Neural progenitor cell (in vitro differentiated cells): ENCODE measurements around the gene CSNK2A3. TPM values are rescaled to one million over a fixed set of nuclear protein-coding genes. Genes with fewer than 3 reads are reported as not detected.

ENCODE experiments used
- DNase-seq: peaks from one replicate; pipeline ENCODE4 v3.0.0-alpha.2; 2016; ENCODE audit warnings: low spot score
- H2AFZ ChIP-seq: fragments of 200-600 bp; sonication (generic); replicated peaks from 2 replicates; pipeline ENCODE4 v1.6.1; 2016; ENCODE audit warnings: antibody characterized with exemption
- H3F3A ChIP-seq: fragments of 200-600 bp; sonication (generic); 2 replicates; pipeline ENCODE4 v1.6.1; 2016; ENCODE audit warnings: antibody characterized with exemption, low read depth
- H3K27ac ChIP-seq: fragments of 200-600 bp; sonication (generic); 2 replicates; pipeline ENCODE4 v1.5.1; 2016; ENCODE audit warnings: mild to moderate bottlenecking
- H3K27me3 ChIP-seq: fragments of 200-600 bp; sonication (generic); 2 replicates; pipeline ENCODE4 v1.6.1; 2016; ENCODE audit warnings: mild to moderate bottlenecking, moderate library complexity
- H3K36me3 ChIP-seq: fragments of 200-600 bp; sonication (generic); 2 replicates; pipeline ENCODE4 v1.5.1; 2016
- H3K4me1 ChIP-seq: fragments of 200-600 bp; sonication (generic); 2 replicates; pipeline ENCODE4 v1.6.1; 2016; ENCODE audit warnings: mixed run types
- H3K4me2 ChIP-seq: fragments of 200-600 bp; sonication (generic); 2 replicates; pipeline ENCODE4 v1.6.1; 2016
- H3K4me3 ChIP-seq: fragments of 200-600 bp; sonication (generic); 2 replicates; pipeline ENCODE4 v1.5.1; 2016
- H3K79me2 ChIP-seq: fragments of 200-600 bp; sonication (generic); 2 replicates; pipeline ENCODE4 v1.6.1; 2016; ENCODE audit warnings: low read depth
- H3K9ac ChIP-seq: fragments of 200-600 bp; sonication (generic); 2 replicates; pipeline ENCODE4 v1.6.1; 2016
- H3K9me3 ChIP-seq: fragments of 200-600 bp; sonication (generic); 2 replicates; pipeline ENCODE4 v1.5.1; 2016; ENCODE audit warnings: low read depth
- H4K20me1 ChIP-seq: fragments of 200-600 bp; sonication (generic); 2 replicates; pipeline ENCODE4 v1.6.1; 2016; ENCODE audit warnings: low read depth
- H3K27ac Mint-ChIP-seq: 3 replicates; pipeline ENCODE4 v1.8.0; 2021; ENCODE audit warnings: mixed read lengths
- H3K27me3 Mint-ChIP-seq: 2 replicates; pipeline ENCODE4 v1.8.0; 2022; ENCODE audit warnings: low read depth, mild to moderate bottlenecking, inconsistent platforms, moderate library complexity, mixed read lengths; ENCODE audit not compliant: insufficient read depth
- H3K36me3 Mint-ChIP-seq: 3 replicates; pipeline ENCODE4 v1.8.0; 2021; ENCODE audit warnings: mixed read lengths
- H3K4me1 Mint-ChIP-seq: 3 replicates; pipeline ENCODE4 v1.8.0; 2021; ENCODE audit warnings: mixed read lengths
- H3K4me3 Mint-ChIP-seq: 3 replicates; pipeline ENCODE4 v1.8.0; 2021; ENCODE audit warnings: mild to moderate bottlenecking, moderate library complexity, mixed read lengths
- H3K9me3 Mint-ChIP-seq: 3 replicates; pipeline ENCODE4 v1.8.0; 2020; ENCODE audit warnings: mixed read lengths
- EZH2 ChIP-seq: fragments of 200-600 bp; sonication (generic); IDR thresholded peaks from 2 replicates; pipeline ENCODE4 v1.6.1; 2017; ENCODE audit warnings: antibody characterized with exemption, mild to moderate bottlenecking, moderate library complexity
- EZH2phosphoT487 ChIP-seq: fragments of 200-600 bp; sonication (generic); IDR thresholded peaks from 2 replicates; pipeline ENCODE4 v1.6.1; 2017; ENCODE audit warnings: antibody characterized with exemption
- total RNA-seq: library from RNA; depleted of rRNA; stranded (reverse); fragments of >200 nt; gene quantifications from 2 replicates; pipeline ENCODE4 v1.2.3, GENCODE V29; 2015; ENCODE audit warnings: low replicate concordance
- TF ChIP-seq, protein P1 (sequence below): fragments of 200-600 bp; sonication (generic); IDR thresholded peaks from 2 replicates; pipeline ENCODE4 v1.5.1; 2017; ENCODE audit warnings: antibody characterized with exemption, mild to moderate bottlenecking

CSNK2A3 gene
- total RNA-seq, 1 donor from 2014 or later: 5.9 TPM

DNA sequence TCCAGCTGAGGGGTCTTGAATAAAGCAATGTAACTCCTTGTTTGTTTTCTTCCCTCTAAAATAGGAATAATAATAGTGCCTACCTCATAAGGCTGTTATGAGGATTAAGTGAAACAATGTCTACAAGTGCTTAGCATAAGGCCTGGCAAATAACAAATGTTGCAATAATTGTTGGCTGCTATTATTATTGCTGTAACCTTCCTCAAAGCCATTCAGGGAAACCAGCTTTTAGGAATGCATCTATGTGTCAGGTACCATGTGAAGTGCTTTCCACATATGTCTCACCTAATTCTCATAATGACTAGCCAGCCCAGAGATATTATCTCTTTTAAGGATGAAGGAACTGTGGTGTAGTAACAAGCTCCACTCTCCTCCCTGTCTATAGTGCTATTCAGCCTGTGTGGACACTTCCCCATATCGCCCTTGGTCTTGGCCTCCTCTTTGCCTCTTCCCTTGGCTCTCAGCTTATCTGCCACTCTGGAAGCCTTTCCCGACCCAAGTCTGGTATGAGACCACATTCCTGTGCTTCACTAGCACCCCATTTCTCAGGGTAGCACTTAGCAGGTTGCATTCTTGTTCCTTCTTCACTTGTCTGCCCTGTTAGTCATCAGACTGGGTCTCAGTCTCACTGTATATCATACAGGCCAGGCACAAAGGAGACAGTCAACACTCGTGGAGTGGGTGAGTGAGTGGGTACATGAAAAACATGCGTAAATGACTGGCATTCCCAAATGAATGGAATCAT is 23.8 kb downstream of the CSNK2A3 start:
- no peak overlapping the region for H3K27ac Mint-ChIP-seq
- Histone ChIP-seq H2AFZ (no peak overlapping the region), H3K9me3 (no peaks in the 10 kb centered on the region), H3K27me3 (no peaks in the 10 kb centered on the region), H3K36me3 (no peaks in the 10 kb centered on the region), H3K4me1 (no peaks in the 10 kb centered on the region), H3F3A (no peaks in the 10 kb centered on the region), H4K20me1 (no peaks in the 10 kb centered on the region), H3K4me2 (no peak overlapping the region), H3K9ac (no peak overlapping the region), H3K4me3 (no peak overlapping the region), H3K79me2 (no peaks in the 10 kb centered on the region), H3K27ac (no peak overlapping the region)
- TF ChIP-seq EZH2phosphoT487 (no peak), EZH2 (no peak)
- TF ChIP-seq, protein P1, sequence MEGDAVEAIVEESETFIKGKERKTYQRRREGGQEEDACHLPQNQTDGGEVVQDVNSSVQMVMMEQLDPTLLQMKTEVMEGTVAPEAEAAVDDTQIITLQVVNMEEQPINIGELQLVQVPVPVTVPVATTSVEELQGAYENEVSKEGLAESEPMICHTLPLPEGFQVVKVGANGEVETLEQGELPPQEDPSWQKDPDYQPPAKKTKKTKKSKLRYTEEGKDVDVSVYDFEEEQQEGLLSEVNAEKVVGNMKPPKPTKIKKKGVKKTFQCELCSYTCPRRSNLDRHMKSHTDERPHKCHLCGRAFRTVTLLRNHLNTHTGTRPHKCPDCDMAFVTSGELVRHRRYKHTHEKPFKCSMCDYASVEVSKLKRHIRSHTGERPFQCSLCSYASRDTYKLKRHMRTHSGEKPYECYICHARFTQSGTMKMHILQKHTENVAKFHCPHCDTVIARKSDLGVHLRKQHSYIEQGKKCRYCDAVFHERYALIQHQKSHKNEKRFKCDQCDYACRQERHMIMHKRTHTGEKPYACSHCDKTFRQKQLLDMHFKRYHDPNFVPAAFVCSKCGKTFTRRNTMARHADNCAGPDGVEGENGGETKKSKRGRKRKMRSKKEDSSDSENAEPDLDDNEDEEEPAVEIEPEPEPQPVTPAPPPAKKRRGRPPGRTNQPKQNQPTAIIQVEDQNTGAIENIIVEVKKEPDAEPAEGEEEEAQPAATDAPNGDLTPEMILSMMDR: no peak
- no peak for DNase-seq
- peaks cover 7% of the 10 kb centered on the region for H3K4me1 Mint-ChIP-seq
- H3K36me3 Mint-ChIP-seq: peaks cover 2% of the 10 kb centered on the region
- H3K4me3 Mint-ChIP-seq: no peak overlapping the region
- H3K27me3 Mint-ChIP-seq: no peaks in the 10 kb centered on the region
- no peaks in the 10 kb centered on the region for H3K9me3 Mint-ChIP-seq

DNA sequence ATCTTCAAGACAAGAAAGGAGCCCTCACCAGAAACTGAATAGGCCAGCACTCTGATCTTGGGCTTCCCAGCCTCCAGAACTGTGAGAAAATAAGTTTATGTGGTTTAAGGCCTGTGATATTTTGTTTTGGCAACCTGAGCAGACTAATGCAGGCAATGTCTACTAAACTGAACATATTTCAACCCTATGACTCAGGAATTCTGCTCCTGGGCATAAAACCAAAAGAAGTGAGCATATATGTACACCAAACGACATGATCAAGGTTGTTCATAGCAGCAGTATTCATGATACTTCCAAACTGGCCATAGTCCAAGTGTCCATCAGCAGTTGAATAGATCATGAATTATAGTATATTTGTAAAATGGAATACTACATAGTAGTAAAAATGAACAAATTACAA is 29.0 kb downstream of the CSNK2A3 start:
- H3K27me3 ChIP-seq: no peaks in the 10 kb centered on the region
- H3K79me2 ChIP-seq: no peaks in the 10 kb centered on the region
- no peak overlapping the region for H3K9ac ChIP-seq
- H3K4me2 ChIP-seq: no peak overlapping the region
- no peaks in the 10 kb centered on the region for H3K9me3 ChIP-seq
- Mint-ChIP-seq H3K36me3 (peaks cover 2% of the 10 kb centered on the region), H3K4me3 (no peak overlapping the region), H3K4me1 (peaks cover 10% of the 10 kb centered on the region), H3K9me3 (peaks cover 11% of the 10 kb centered on the region), H3K27me3 (no peaks in the 10 kb centered on the region), H3K27ac (no peak overlapping the region)
- peaks cover 8% of the 10 kb centered on the region for H3K4me1 ChIP-seq
- H3K27ac ChIP-seq: no peak overlapping the region
- no peak for DNase-seq
- TF ChIP-seq EZH2 (no peak), EZH2phosphoT487 (no peak)
- TF ChIP-seq, protein P1: no peak
- no peaks in the 10 kb centered on the region for H3K36me3 ChIP-seq
- H3K4me3 ChIP-seq: no peak overlapping the region
- H4K20me1 ChIP-seq: no peaks in the 10 kb centered on the region
- no peak overlapping the region for H2AFZ ChIP-seq
- no peaks in the 10 kb centered on the region for H3F3A ChIP-seq

DNA sequence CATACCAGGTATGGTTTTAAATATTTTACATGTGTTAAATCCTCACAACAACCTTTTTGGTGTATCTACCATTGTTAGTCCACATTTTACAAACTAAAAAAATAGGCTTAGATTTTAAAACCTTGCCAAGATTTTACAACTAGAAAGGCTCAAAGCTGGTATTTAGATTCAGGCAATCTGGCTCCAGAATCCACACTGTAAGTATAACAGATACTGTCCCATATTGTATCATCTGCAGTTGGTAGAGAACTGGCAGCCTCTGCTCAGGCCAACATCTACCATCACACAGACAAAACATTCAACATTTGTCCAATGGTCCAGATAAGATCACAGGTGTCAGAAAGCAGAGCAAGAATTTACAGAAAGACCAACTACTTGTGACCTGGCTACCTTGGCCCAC is 30.9 kb downstream of the CSNK2A3 start:
- Histone ChIP-seq H3K79me2 (no peaks in the 10 kb centered on the region), H2AFZ (no peak overlapping the region), H3K9ac (no peak overlapping the region), H3F3A (no peaks in the 10 kb centered on the region), H3K27me3 (no peaks in the 10 kb centered on the region), H4K20me1 (no peaks in the 10 kb centered on the region), H3K4me1 (peaks cover 8% of the 10 kb centered on the region), H3K36me3 (no peaks in the 10 kb centered on the region), H3K27ac (no peak overlapping the region), H3K4me2 (no peak overlapping the region), H3K4me3 (no peak overlapping the region), H3K9me3 (no peaks in the 10 kb centered on the region)
- no peak overlapping the region for H3K4me3 Mint-ChIP-seq
- no peak overlapping the region for H3K27ac Mint-ChIP-seq
- H3K36me3 Mint-ChIP-seq: peaks cover 2% of the 10 kb centered on the region
- DNase-seq: no peak
- TF ChIP-seq EZH2: no peak
- TF ChIP-seq EZH2phosphoT487: no peak
- TF ChIP-seq, protein P1: no peak
- H3K4me1 Mint-ChIP-seq: peaks cover 10% of the 10 kb centered on the region
- peaks cover 11% of the 10 kb centered on the region for H3K9me3 Mint-ChIP-seq
- H3K27me3 Mint-ChIP-seq: no peaks in the 10 kb centered on the region
